GM21528 (cell line): Measurements from ENCODE around the gene PGAP2.
"Not testable (repeated sequence)": the region's sequence is repeated elsewhere in the genome, so short reads cannot be mapped to it uniquely, and the experiment has no call there.

Experiments
- ATAC-seq: cut with Tn5 transposase; IDR thresholded peaks from one replicate; pipeline ENCODE4 v1.9.1; 2021; ENCODE audit warnings: mild to moderate bottlenecking, moderate library complexity; ENCODE audit not compliant: unreplicated experiment, low FRiP score

Gene PGAP2

GRCh38 chr11:3803726-3804495 lies 4.4 kb upstream of the PGAP2 start:
- no peak for ATAC-seq

- ATAC-seq, result peak; percentile 25
Measured at GRCh38 chr11:3808861-3809623, 682 bp downstream of the PGAP2 start.

- ATAC-seq, result no peak
Measured at GRCh38 chr11:3809624-3809928, 1.2 kb downstream of the PGAP2 start.

GRCh38 chr11:3810446-3810845 lies 2.1 kb downstream of the PGAP2 start:
- no peak for ATAC-seq

- no peak for ATAC-seq
Measured at GRCh38 chr11:3810951-3811350, 2.6 kb downstream of the PGAP2 start.

GRCh38 chr11:3814832-3815231 lies 6.5 kb downstream of the PGAP2 start:
- ATAC-seq, result not testable (repeated sequence)

GRCh38 chr11:3815845-3816244 lies 7.5 kb downstream of the PGAP2 start:
- ATAC-seq, result no peak

GRCh38 chr11:3816673-3817072 lies 8.3 kb downstream of the PGAP2 start:
- ATAC-seq, result no peak

- no peak for ATAC-seq
Measured at GRCh38 chr11:3817181-3817800, 8.9 kb downstream of the PGAP2 start.

GRCh38 chr11:3820971-3821370 lies 12.6 kb downstream of the PGAP2 start:
- ATAC-seq, result no peak

- ATAC-seq, result no peak
Measured at GRCh38 chr11:3822312-3822711, 14.0 kb downstream of the PGAP2 start.

- no peak for ATAC-seq
Measured at GRCh38 chr11:3823303-3823702, 14.9 kb downstream of the PGAP2 start.

GRCh38 chr11:3823762-3824506 lies 15.6 kb downstream of the PGAP2 start:
- ATAC-seq, result no peak

GRCh38 chr11:3824714-3825472 lies 16.5 kb downstream of the PGAP2 start:
- peak; percentile 83 for ATAC-seq

GRCh38 chr11:3825473-3826154 lies 17.3 kb downstream of the PGAP2 start:
- no peak for ATAC-seq

- ATAC-seq, result no peak
Measured at GRCh38 chr11:3826721-3827120, 18.4 kb downstream of the PGAP2 start.

GRCh38 chr11:3827434-3828186 lies 19.2 kb downstream of the PGAP2 start:
- ATAC-seq, result no peak

- ATAC-seq, result no peak
Measured at GRCh38 chr11:3830088-3830487, 21.7 kb downstream of the PGAP2 start.

GRCh38 chr11:3830730-3831129 lies 22.4 kb downstream of the PGAP2 start:
- no peak for ATAC-seq
